ENCODE data around the gene RSAD2. TPM values are rescaled to one million over a fixed set of nuclear protein-coding genes. Genes with fewer than 3 reads are reported as not detected.

RSAD2 gene
- total and polyA plus RNA-seq, 2 of the 4 experiments (the other 2 are of a cell fraction), result not detected

DNA sequence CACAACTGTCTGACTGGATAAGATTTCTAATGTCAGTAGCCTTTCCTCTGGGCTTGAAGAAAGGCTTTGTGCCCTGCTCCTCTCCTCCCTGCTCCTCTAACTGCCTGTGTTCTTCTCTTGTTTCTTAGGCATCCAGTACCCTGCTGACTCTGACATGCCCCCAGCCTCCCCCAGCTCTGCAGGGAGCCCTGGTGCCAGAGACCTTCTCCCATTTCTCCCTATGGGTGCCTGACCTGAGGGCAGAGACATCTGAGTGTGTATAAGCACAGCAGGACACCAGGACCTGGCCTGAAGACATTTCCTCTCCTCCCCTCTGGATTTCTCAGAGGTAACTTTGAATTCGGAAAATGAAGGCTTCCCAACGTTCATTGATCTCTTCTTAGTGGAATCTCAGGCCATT lies 63.2 kb downstream of the RSAD2 start:
- Histone ChIP-seq H3K14ac (replicated peaks; ENCODE audit: low read depth, low read length) (no peak overlapping the region), H2AK9ac (replicated peaks; ENCODE audit: low read depth, low read length, poor library complexity) (no peak overlapping the region), H3K4me2 (ENCODE audit: low read depth, low read length) (no peak overlapping the region), H3K4me1 (ENCODE audit: control insufficient read depth, insufficient read depth, low read length) (no peaks in the 10 kb centered on the region), H4K91ac (ENCODE audit: insufficient read depth, low read depth, low read length) (no peak overlapping the region), H2BK15ac (ENCODE audit: low read depth, low read length) (no peak overlapping the region), H3K79me1 (ENCODE audit: low read depth in 1 of 2, low read length in 2 of 2) (no peaks in the 10 kb centered on the region), H3K4me3 (ENCODE audit: insufficient read depth, low read depth, low read length) (no peak overlapping the region), H3K9ac (ENCODE audit: low read depth, low read length) (no peak overlapping the region), H2BK120ac (ENCODE audit: low read depth, low read length) (no peak overlapping the region), H3K56ac (ENCODE audit: extremely low read depth, insufficient read depth, low read length) (no peak overlapping the region), H3K4ac (ENCODE audit: low read depth, low read length) (no peak overlapping the region), H2AFZ (replicated peaks; ENCODE audit: low read length, poor library complexity) (no peak overlapping the region), H2BK5ac (ENCODE audit: low read depth, low read length, poor library complexity, severe bottlenecking) (no peak overlapping the region), H3K27me3 (ENCODE audit: control insufficient read depth, insufficient read depth, low read length) (peaks cover 6% of the 10 kb centered on the region), H3K23ac (ENCODE audit: low read depth, low read length) (no peak overlapping the region), H2BK20ac (ENCODE audit: low read depth, low read length) (no peak overlapping the region), H4K8ac (ENCODE audit: low read depth in 2 of 2, low read length in 2 of 2) (no peak overlapping the region), H3K18ac (ENCODE audit: low read depth, low read length) (no peak overlapping the region), H4K20me1 (ENCODE audit: insufficient read depth, low read length) (no peaks in the 10 kb centered on the region), H3K9me3 (ENCODE audit: control insufficient read depth, insufficient read depth, low read length) (no peaks in the 10 kb centered on the region), H3K36me3 (ENCODE audit: control insufficient read depth, insufficient read depth, low read length) (no peaks in the 10 kb centered on the region), H2AK5ac (ENCODE audit: low read depth, low read length) (no peak overlapping the region), H3K27ac (ENCODE audit: insufficient read depth, low read length) (no peak overlapping the region), H4K5ac (ENCODE audit: low read depth, low read length) (no peak overlapping the region), H3K9me1 (ENCODE audit: insufficient read depth, low read length) (no peaks in the 10 kb centered on the region)
- in situ Hi-C loops (cut with MboI; ENCODE audit: low sequenced_read_pairs), result no loop called here
- ATAC-seq (ENCODE audit: low read depth) (no peak), DNase-seq (no peak)
- TF ChIP-seq MXI1 (IDR thresholded peaks at IDR 0.05; ENCODE audit: borderline replicate concordance, low read depth, low read length) (no peak), SMC3 (IDR thresholded peaks at IDR 0.05; ENCODE audit: low read depth, low read length) (no peak), MAZ (IDR thresholded peaks at IDR 0.05; ENCODE audit: borderline replicate concordance, low read depth, low read length) (no peak), CHD1 (IDR thresholded peaks at IDR 0.05; ENCODE audit: low read depth, low read length) (no peak), BHLHE40 (IDR thresholded peaks at IDR 0.05; ENCODE audit: low read depth, low read length) (no peak), RAD21 (IDR thresholded peaks at IDR 0.05; ENCODE audit: low read length) (no peak), RFX5 (IDR thresholded peaks at IDR 0.05; ENCODE audit: low read depth, low read length) (no peak)
- TF ChIP-seq, protein P1, sequence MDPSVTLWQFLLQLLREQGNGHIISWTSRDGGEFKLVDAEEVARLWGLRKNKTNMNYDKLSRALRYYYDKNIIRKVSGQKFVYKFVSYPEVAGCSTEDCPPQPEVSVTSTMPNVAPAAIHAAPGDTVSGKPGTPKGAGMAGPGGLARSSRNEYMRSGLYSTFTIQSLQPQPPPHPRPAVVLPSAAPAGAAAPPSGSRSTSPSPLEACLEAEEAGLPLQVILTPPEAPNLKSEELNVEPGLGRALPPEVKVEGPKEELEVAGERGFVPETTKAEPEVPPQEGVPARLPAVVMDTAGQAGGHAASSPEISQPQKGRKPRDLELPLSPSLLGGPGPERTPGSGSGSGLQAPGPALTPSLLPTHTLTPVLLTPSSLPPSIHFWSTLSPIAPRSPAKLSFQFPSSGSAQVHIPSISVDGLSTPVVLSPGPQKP (IDR thresholded peaks at IDR 0.05; ENCODE audit: borderline replicate concordance, low read depth, low read length), result no peak
- TF ChIP-seq, protein P2, sequence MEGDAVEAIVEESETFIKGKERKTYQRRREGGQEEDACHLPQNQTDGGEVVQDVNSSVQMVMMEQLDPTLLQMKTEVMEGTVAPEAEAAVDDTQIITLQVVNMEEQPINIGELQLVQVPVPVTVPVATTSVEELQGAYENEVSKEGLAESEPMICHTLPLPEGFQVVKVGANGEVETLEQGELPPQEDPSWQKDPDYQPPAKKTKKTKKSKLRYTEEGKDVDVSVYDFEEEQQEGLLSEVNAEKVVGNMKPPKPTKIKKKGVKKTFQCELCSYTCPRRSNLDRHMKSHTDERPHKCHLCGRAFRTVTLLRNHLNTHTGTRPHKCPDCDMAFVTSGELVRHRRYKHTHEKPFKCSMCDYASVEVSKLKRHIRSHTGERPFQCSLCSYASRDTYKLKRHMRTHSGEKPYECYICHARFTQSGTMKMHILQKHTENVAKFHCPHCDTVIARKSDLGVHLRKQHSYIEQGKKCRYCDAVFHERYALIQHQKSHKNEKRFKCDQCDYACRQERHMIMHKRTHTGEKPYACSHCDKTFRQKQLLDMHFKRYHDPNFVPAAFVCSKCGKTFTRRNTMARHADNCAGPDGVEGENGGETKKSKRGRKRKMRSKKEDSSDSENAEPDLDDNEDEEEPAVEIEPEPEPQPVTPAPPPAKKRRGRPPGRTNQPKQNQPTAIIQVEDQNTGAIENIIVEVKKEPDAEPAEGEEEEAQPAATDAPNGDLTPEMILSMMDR (conservative IDR thresholded peaks at IDR 0.05; ENCODE audit: low read depth, low read length), result no peak
- TF ChIP-seq, protein P3, sequence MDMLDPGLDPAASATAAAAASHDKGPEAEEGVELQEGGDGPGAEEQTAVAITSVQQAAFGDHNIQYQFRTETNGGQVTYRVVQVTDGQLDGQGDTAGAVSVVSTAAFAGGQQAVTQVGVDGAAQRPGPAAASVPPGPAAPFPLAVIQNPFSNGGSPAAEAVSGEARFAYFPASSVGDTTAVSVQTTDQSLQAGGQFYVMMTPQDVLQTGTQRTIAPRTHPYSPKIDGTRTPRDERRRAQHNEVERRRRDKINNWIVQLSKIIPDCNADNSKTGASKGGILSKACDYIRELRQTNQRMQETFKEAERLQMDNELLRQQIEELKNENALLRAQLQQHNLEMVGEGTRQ (IDR thresholded peaks at IDR 0.05; ENCODE audit: low read depth, low read length), result no peak
- no CpG with 5 or more reads among the region's 2 CpGs for WGBS, 2 experiments (ENCODE audit: extremely low coverage in 2 of 2, insufficient read length in 1 of 2)
- ChIA-PET POLR2A (ENCODE audit: unreplicated experiment) (no interaction called here), CTCF (interaction anchor here (0.7 kb wide), 1 partner anchor 9 kb away, joined by 5 read pairs; no protein-coding TSS in a partner anchor)
- dilution Hi-C loops (cut with HindIII; ENCODE audit: low sequenced_read_pairs, unreplicated experiment), result no loop called here
- BruUV-seq (replicated peaks), result no TSS peak
- intact Hi-C loops (cut with micrococcal nuclease), result no loop called here

Data from IMR-90 (cell line).